Natural killer cell (primary cell): Measurements from ENCODE around the gene DDX21. TPM values are rescaled to one million over a fixed set of nuclear protein-coding genes. Genes with fewer than 3 reads are reported as not detected.

Experiments
- ATAC-seq, 3 donors: fragments of 150-1000 bp in 2 of 3; fragments of 200-7000 bp in 1 of 3; cut with Tn5 transposase; 1 replicate in 1 of 3; 2 replicates in 2 of 3; pipeline ENCODE4 v1.10.0; 2021; ENCODE audit warnings: mild to moderate bottlenecking in 2 of 3, moderate library complexity in 2 of 3
- DNase-seq, 2 donors: peaks; one replicate each; pipeline versions ENCODE4 v3.0.0 to v3.0.0-alpha.2; 2013 to 2021; ENCODE audit warnings: mixed read lengths in 1 of 2
- H3K27ac ChIP-seq: one replicate; pipeline ENCODE4 v1.5.1; 2013; ENCODE audit warnings: mild to moderate bottlenecking, low read length
- H3K27me3 ChIP-seq: one replicate; pipeline ENCODE4 v1.6.1; 2013; ENCODE audit warnings: low read length; ENCODE audit not compliant: control insufficient read depth, insufficient read depth
- H3K36me3 ChIP-seq: one replicate; pipeline ENCODE4 v1.6.1; 2013; ENCODE audit warnings: low read length; ENCODE audit not compliant: control insufficient read depth, insufficient read depth
- H3K4me1 ChIP-seq: one replicate; pipeline ENCODE4 v1.6.1; 2013; ENCODE audit warnings: low read length; ENCODE audit not compliant: control insufficient read depth, insufficient read depth
- H3K4me3 ChIP-seq: one replicate; pipeline ENCODE4 v1.5.1; 2013; ENCODE audit warnings: low read length
- H3K9me3 ChIP-seq: one replicate; pipeline ENCODE4 v1.6.1; 2013; ENCODE audit warnings: low read length; ENCODE audit not compliant: control insufficient read depth, insufficient read depth
- H3K27ac Mint-ChIP-seq, 2 donors: one replicate each; pipeline ENCODE4 v1.8.0; 2022; ENCODE audit warnings: mild to moderate bottlenecking in 2 of 2, mixed read lengths in 2 of 2, moderate library complexity in 1 of 2
- H3K27me3 Mint-ChIP-seq, 2 donors: one replicate each; pipeline ENCODE4 v1.8.0; 2022; ENCODE audit warnings: low read depth in 2 of 2, mixed read lengths in 2 of 2
- H3K36me3 Mint-ChIP-seq: one replicate; pipeline ENCODE4 v1.8.0; 2022; ENCODE audit warnings: mixed read lengths
- H3K4me1 Mint-ChIP-seq, 2 donors: one replicate each; pipeline ENCODE4 v1.8.0; 2022; ENCODE audit warnings: mixed read lengths in 2 of 2
- H3K4me3 Mint-ChIP-seq: one replicate; pipeline ENCODE4 v1.8.0; 2022; ENCODE audit warnings: mild to moderate bottlenecking, moderate library complexity, mixed read lengths
- H3K9me3 Mint-ChIP-seq, 2 donors: one replicate each; pipeline ENCODE4 v1.8.0; 2022; ENCODE audit warnings: mixed read lengths in 2 of 2
- WGBS: methylation state at CpG from one replicate; pipeline ENCODE4 v1.1.7; 2013; ENCODE audit warnings: missing lambda C conversion rate; ENCODE audit not compliant: insufficient coverage; 5-methylcytosine and 5-hydroxymethylcytosine counted together
- intact Hi-C: fragments of 100-400 bp; cut with micrococcal nuclease; formaldehyde crosslinking; loops from one replicate; pipeline ENCODE4 v1.14.2; 2022
- total RNA-seq, 4 donors: library from RNA; stranded (reverse); fragments of 120-200 nt in 1 of 4; gene quantifications; one replicate each; pipeline versions ENCODE4 v1.2.3 to v1.2.4, GENCODE V29; 2013 to 2022
- TF ChIP-seq, protein P1 (sequence below): fragments of 200-600 bp; IDR thresholded peaks from one replicate; pipeline ENCODE4 v1.8.0; 2022; ENCODE audit warnings: antibody characterized with exemption

DDX21 gene
- total RNA-seq, 3 donors from 2014 or later (not counting 1 experiment from before 2014, with no cell fraction given): 59.0 to 62.1 (median 59.8) TPM

DNA sequence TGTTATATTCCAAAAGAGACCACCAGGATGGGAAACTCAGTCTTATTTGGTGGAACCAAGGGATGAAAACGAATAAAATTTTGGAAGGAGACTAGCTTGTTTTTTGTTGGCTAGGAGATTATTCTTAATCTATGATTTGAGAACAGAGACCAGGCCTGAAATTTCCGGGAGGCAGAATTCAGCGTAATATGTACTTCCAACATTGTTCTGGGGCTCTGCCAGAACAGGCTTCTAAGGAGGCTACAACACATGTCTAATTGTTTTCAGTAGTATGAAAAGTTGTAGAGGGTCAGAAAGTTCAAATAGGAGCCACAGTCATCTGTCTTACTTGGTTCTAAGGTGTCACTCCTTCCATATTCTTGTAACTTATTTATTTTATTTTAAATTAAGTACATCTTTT, 1.7 kb downstream of the DDX21 start:
- intact Hi-C loops: loop anchor here (2.0 to 5.0 kb wide), 2 partner anchors 133 to 450 kb away; no protein-coding TSS in a partner anchor
- peaks cover 25% of the 10 kb centered on the region for H3K4me1 ChIP-seq
- H3K9me3 ChIP-seq: no peaks in the 10 kb centered on the region
- Mint-ChIP-seq H3K9me3 (no peaks in the 10 kb centered on the region), H3K36me3 (peaks cover 19% of the 10 kb centered on the region), H3K4me1 (peaks cover 31 to 38% of the 10 kb centered on the region in 2 donors), H3K27me3 (no peaks in the 10 kb centered on the region), H3K4me3 (peak overlapping the region; percentile 99), H3K27ac (peak overlapping the region; percentile 99)
- peak overlapping the region; percentile 72 for H3K4me3 ChIP-seq
- no peaks in the 10 kb centered on the region for H3K27me3 ChIP-seq
- ATAC-seq: no peak
- 93% methylated on average over 3 of the region's 3 CpGs for WGBS
- TF ChIP-seq, protein P1, sequence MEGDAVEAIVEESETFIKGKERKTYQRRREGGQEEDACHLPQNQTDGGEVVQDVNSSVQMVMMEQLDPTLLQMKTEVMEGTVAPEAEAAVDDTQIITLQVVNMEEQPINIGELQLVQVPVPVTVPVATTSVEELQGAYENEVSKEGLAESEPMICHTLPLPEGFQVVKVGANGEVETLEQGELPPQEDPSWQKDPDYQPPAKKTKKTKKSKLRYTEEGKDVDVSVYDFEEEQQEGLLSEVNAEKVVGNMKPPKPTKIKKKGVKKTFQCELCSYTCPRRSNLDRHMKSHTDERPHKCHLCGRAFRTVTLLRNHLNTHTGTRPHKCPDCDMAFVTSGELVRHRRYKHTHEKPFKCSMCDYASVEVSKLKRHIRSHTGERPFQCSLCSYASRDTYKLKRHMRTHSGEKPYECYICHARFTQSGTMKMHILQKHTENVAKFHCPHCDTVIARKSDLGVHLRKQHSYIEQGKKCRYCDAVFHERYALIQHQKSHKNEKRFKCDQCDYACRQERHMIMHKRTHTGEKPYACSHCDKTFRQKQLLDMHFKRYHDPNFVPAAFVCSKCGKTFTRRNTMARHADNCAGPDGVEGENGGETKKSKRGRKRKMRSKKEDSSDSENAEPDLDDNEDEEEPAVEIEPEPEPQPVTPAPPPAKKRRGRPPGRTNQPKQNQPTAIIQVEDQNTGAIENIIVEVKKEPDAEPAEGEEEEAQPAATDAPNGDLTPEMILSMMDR: no peak
- peak overlapping the region; percentile 86 for H3K27ac ChIP-seq
- H3K36me3 ChIP-seq: peaks cover 27% of the 10 kb centered on the region
- no peak for DNase-seq

DNA sequence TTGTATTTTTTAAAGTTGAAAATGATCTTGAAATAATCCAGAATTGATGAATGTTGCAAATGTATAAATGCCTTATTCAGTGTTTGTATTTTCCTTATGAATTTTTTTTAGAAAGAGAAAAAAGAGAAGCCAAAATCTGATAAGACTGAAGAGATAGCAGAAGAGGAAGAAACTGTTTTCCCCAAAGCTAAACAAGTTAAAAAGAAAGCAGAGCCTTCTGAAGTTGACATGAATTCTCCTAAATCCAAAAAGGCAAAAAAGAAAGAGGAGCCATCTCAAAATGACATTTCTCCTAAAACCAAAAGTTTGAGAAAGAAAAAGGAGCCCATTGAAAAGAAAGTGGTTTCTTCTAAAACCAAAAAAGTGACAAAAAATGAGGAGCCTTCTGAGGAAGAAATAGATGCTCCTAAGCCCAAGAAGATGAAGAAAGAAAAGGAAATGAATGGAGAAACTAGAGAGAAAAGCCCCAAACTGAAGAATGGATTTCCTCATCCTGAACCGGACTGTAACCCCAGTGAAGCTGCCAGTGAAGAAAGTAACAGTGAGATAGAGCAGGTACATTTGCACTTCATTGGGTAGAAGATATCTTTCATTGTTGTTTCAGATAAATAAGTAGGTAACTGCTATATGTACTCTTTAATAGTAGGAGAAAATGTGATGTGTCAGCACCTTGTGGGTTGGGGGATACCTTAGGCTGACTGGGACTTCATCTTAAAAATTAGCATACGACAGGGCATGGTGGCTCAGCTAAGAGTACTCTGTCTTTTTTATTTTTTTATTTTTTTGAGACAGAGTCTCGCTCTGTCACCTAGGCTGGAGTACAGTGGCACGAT, 3.9 kb downstream of the DDX21 start:
- WGBS: 90% methylated on average over 4 of the region's 4 CpGs
- Histone ChIP-seq H3K4me1 (peaks cover 22% of the 10 kb centered on the region), H3K27ac (no peak overlapping the region), H3K9me3 (no peaks in the 10 kb centered on the region), H3K27me3 (no peaks in the 10 kb centered on the region), H3K36me3 (peaks cover 47% of the 10 kb centered on the region), H3K4me3 (no peak overlapping the region)
- Mint-ChIP-seq H3K27me3 (no peaks in the 10 kb centered on the region), H3K4me1 (peaks cover 31 to 38% of the 10 kb centered on the region in 2 donors), H3K4me3 (peak overlapping the region; percentile 7), H3K27ac (peak overlapping the region; percentile 65 to 85), H3K9me3 (no peaks in the 10 kb centered on the region), H3K36me3 (peaks cover 19% of the 10 kb centered on the region)
- DNase-seq: no peak
- intact Hi-C loops: loop anchor here (5.0 kb wide), 1 partner anchor 447 kb away; no protein-coding TSS in a partner anchor
- ATAC-seq: no peak
- TF ChIP-seq, protein P1: no peak

DNA sequence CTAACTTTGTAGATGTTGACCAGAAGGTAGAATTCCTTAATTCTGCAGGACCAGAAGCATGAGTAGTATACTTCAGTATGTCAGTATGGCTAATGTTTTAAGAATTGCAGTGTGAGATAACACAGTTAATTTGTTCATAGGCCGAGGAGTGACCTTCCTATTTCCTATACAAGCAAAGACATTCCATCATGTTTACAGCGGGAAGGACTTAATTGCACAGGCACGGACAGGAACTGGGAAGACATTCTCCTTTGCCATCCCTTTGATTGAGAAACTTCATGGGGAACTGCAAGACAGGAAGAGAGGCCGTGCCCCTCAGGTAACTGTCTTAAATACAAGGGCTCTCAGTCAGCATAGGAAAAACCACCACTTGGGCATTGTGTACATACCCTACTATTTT, 7.2 kb downstream of the DDX21 start:
- TF ChIP-seq, protein P1: no peak
- Mint-ChIP-seq H3K27me3 (no peaks in the 10 kb centered on the region), H3K9me3 (no peaks in the 10 kb centered on the region), H3K4me1 (peaks cover 8 to 13% of the 10 kb centered on the region in 2 donors), H3K4me3 (no peak overlapping the region), H3K27ac (no peak overlapping the region), H3K36me3 (peaks cover 25% of the 10 kb centered on the region)
- no peak for ATAC-seq
- no peaks in the 10 kb centered on the region for H3K9me3 ChIP-seq
- WGBS: 94% methylated on average over 4 of the region's 4 CpGs
- H3K4me1 ChIP-seq: peaks cover 1% of the 10 kb centered on the region
- no peak overlapping the region for H3K27ac ChIP-seq
- no peak overlapping the region for H3K4me3 ChIP-seq
- DNase-seq: no peak
- peaks cover 72% of the 10 kb centered on the region for H3K36me3 ChIP-seq
- intact Hi-C loops: no loop called here
- H3K27me3 ChIP-seq: no peaks in the 10 kb centered on the region
